Calu3 (cell line): ENCODE data around the gene RPTOR. TPM values are rescaled to one million over a fixed set of nuclear protein-coding genes. Genes with fewer than 3 reads are reported as not detected.
A peak's percentile ranks its signal among the peaks of the same experiment; 100 is the strongest.

ENCODE experiments used
- BruUV-seq: library from RNA; stranded (reverse); fragments of 400-500 nt; replicated peaks from 2 replicates; lab custom pipeline; 2021; lab: Mats Ljungman, UMichigan
- CTCF ChIA-PET: fragments of 300-600 bp; sonication (Branson Sonifier 250); formaldehyde crosslinking; loops from one replicate; lab custom pipeline; 2022; ENCODE audit warnings: antibody characterized with exemption; lab: Charles Lee
- DNase-seq: peaks from one replicate; pipeline ENCODE4 v3.0.0; 2022
- H3K27ac Mint-ChIP-seq: one replicate; pipeline ENCODE4 v1.8.0; 2022; ENCODE audit warnings: mixed read lengths; ENCODE audit not compliant: unreplicated experiment
- H3K27me3 Mint-ChIP-seq: one replicate; pipeline ENCODE4 v1.8.0; 2022; ENCODE audit warnings: mixed read lengths; ENCODE audit not compliant: unreplicated experiment
- H3K36me3 Mint-ChIP-seq: one replicate; pipeline ENCODE4 v1.8.0; 2022; ENCODE audit warnings: mild to moderate bottlenecking, moderate library complexity, mixed read lengths; ENCODE audit not compliant: insufficient read depth, unreplicated experiment
- H3K4me1 Mint-ChIP-seq: one replicate; pipeline ENCODE4 v1.8.0; 2022; ENCODE audit warnings: mild to moderate bottlenecking, low read depth, mixed read lengths; ENCODE audit not compliant: unreplicated experiment
- H3K4me3 Mint-ChIP-seq: one replicate; pipeline ENCODE4 v1.8.0; 2022; ENCODE audit warnings: mild to moderate bottlenecking, low read depth, moderate library complexity, mixed read lengths; ENCODE audit not compliant: unreplicated experiment
- H3K9me3 Mint-ChIP-seq: one replicate; pipeline ENCODE4 v1.8.0; 2022; ENCODE audit warnings: low read depth, mixed read lengths; ENCODE audit not compliant: unreplicated experiment
- CTCF ChIP-seq: fragments of 200-600 bp; IDR thresholded peaks from one replicate; pipeline ENCODE4 v1.8.0; 2022; ENCODE audit warnings: antibody characterized with exemption; ENCODE audit not compliant: unreplicated experiment
- intact Hi-C: fragments of 100-400 bp; cut with micrococcal nuclease; formaldehyde crosslinking; loops from one replicate; pipeline ENCODE4 v1.10.0; 2022; ENCODE audit not compliant: unreplicated experiment
- total RNA-seq: library from RNA; stranded (reverse); gene quantifications from 2 replicates; pipeline ENCODE4 v1.2.3, GENCODE V29; 2022

RPTOR gene
- total RNA-seq, 1 experiment from 2014 or later: 41.8 TPM

GRCh38 chr17:80730739-80731138 is 186.1 kb downstream of the RPTOR start:
- intact Hi-C loops: no loop called here
- H3K4me3 Mint-ChIP-seq: no peak overlapping the region
- H3K36me3 Mint-ChIP-seq: peaks cover 12% of the 10 kb centered on the region
- H3K9me3 Mint-ChIP-seq: no peaks in the 10 kb centered on the region
- BruUV-seq: no TSS peak
- H3K4me1 Mint-ChIP-seq: no peaks in the 10 kb centered on the region
- CTCF ChIA-PET: no interaction called here
- TF ChIP-seq CTCF: no peak
- H3K27me3 Mint-ChIP-seq: no peaks in the 10 kb centered on the region
- H3K27ac Mint-ChIP-seq: no peak overlapping the region
- DNase-seq: no peak

- TF ChIP-seq CTCF: no peak
- no peak for DNase-seq
- intact Hi-C loops: no loop called here
- Mint-ChIP-seq H3K27me3 (no peaks in the 10 kb centered on the region), H3K4me1 (no peaks in the 10 kb centered on the region), H3K9me3 (no peaks in the 10 kb centered on the region), H3K36me3 (peaks cover 10% of the 10 kb centered on the region), H3K27ac (no peak overlapping the region), H3K4me3 (no peak overlapping the region)
- CTCF ChIA-PET: no interaction called here
- TSS peak; percentile 21 for BruUV-seq
Measured at GRCh38 chr17:80731323-80731722, 186.7 kb downstream of the RPTOR start.

- CTCF ChIA-PET: interaction anchor here (0.5 to 1.0 kb wide), 2 partner anchors 11 to 345 kb away, joined by 3 to 4 read pairs; no protein-coding TSS in a partner anchor
- H3K4me1 Mint-ChIP-seq: no peaks in the 10 kb centered on the region
Measured at GRCh38 chr17:80732268-80732667, 187.6 kb downstream of the RPTOR start.

GRCh38 chr17:80737106-80738019 is 192.7 kb downstream of the RPTOR start:
- BruUV-seq: no TSS peak
- H3K9me3 Mint-ChIP-seq: no peaks in the 10 kb centered on the region
- H3K27me3 Mint-ChIP-seq: no peaks in the 10 kb centered on the region
- DNase-seq: no peak
- H3K4me3 Mint-ChIP-seq: no peak overlapping the region
- CTCF ChIA-PET: no interaction called here
- TF ChIP-seq CTCF: no peak
- no peaks in the 10 kb centered on the region for H3K4me1 Mint-ChIP-seq
- H3K36me3 Mint-ChIP-seq: peaks cover 8% of the 10 kb centered on the region
- H3K27ac Mint-ChIP-seq: no peak overlapping the region
- intact Hi-C loops: no loop called here

More at GRCh38 chr17:80732268-80732667, 187.6 kb downstream of the RPTOR start:
- Mint-ChIP-seq H3K9me3 (no peaks in the 10 kb centered on the region), H3K27ac (no peak overlapping the region), H3K27me3 (no peaks in the 10 kb centered on the region), H3K4me3 (no peak overlapping the region), H3K36me3 (peaks cover 2% of the 10 kb centered on the region)
- no TSS peak for BruUV-seq
- no peak for DNase-seq
- no peak for TF ChIP-seq CTCF
- intact Hi-C loops: no loop called here
